GM12878 (cell line): ENCODE results near the gene TBC1D9B. TPM values are rescaled to one million over a fixed set of nuclear protein-coding genes. Genes with fewer than 3 reads are reported as not detected.

Experiments used
- ATAC-seq: fragments of 200-7000 bp; cut with Tn5 transposase; 3 replicates; pipeline ENCODE4 v1.9.1; 2020; ENCODE audit warnings: mild to moderate bottlenecking, moderate library complexity
- BruUV-seq: library from RNA; stranded (reverse); fragments of 400-500 nt; replicated peaks from 2 replicates; lab custom pipeline; 2021; lab: Mats Ljungman, UMichigan
- CTCF ChIA-PET: fragments of 300-600 bp; sonication (Branson Sonifier 250); formaldehyde crosslinking; extraction: SDS; loops from one replicate; lab custom pipeline; 2021; ENCODE audit warnings: inconsistent platforms; lab: Yijun Ruan, JAX
- POLR2A ChIA-PET: fragments of 350-600 bp; formaldehyde crosslinking; extraction: SDS; loops from one replicate; lab custom pipeline; 2021; ENCODE audit warnings: inconsistent platforms; lab: Charles Lee
- RAD21 ChIA-PET: fragments of 300-600 bp; sonication (Branson Sonifier 250); formaldehyde crosslinking; loops from one replicate; lab custom pipeline; 2023; ENCODE audit warnings: antibody characterized with exemption; ENCODE audit not compliant: unreplicated experiment; lab: Charles Lee
- SMC1A ChIA-PET: fragments of 300-600 bp; sonication (Branson Sonifier 250); formaldehyde crosslinking; loops from one replicate; lab custom pipeline; 2023; ENCODE audit not compliant: unreplicated experiment, uncharacterized antibody; lab: Charles Lee
- DNase-seq: peaks from one replicate; pipeline ENCODE4 v3.0.0-alpha.2; 2011; ENCODE audit warnings: low read depth, low spot score
- FAIRE-seq: peaks from 3 replicates; lab custom pipeline; 2011; peaks lifted over from hg19 to GRCh38; lab: Jason Lieb, UNC
- H2AFZ ChIP-seq: 2 replicates; pipeline ENCODE4 v1.6.0; 2011; ENCODE audit warnings: low read depth, low read length, control low read depth; ENCODE audit not compliant: control insufficient read depth
- H3K27ac ChIP-seq: 2 replicates; pipeline ENCODE4 v1.5.1; 2011; ENCODE audit warnings: control low read depth; ENCODE audit not compliant: control insufficient read depth, insufficient read depth
- H3K27me3 ChIP-seq, 2 experiments: replicated peaks in 1 of 2; 2 replicates each; pipeline versions ENCODE4 v1.6.0 to v1.6.1; 2011; ENCODE audit warnings: low read length in 1 of 2; ENCODE audit not compliant: control insufficient read depth in 2 of 2, insufficient read depth in 2 of 2
- H3K36me3 ChIP-seq, 2 experiments: 2 replicates each; pipeline ENCODE4 v1.5.1; 2011; ENCODE audit warnings: low read length in 1 of 2; ENCODE audit not compliant: control insufficient read depth in 2 of 2, insufficient read depth in 2 of 2
- H3K4me1 ChIP-seq: 2 replicates; pipeline ENCODE4 v1.6.1; 2011; ENCODE audit warnings: mild to moderate bottlenecking, low read length, moderate library complexity, mixed read lengths; ENCODE audit not compliant: control insufficient read depth, insufficient read depth
- H3K4me2 ChIP-seq: 2 replicates; pipeline ENCODE4 v1.6.0; 2011; ENCODE audit warnings: control low read depth; ENCODE audit not compliant: control insufficient read depth, insufficient read depth
- H3K4me3 ChIP-seq: fragments of 200-600 bp; sonication (generic); 2 replicates; pipeline ENCODE4 v1.5.1; 2016
- H3K79me2 ChIP-seq: 2 replicates; pipeline ENCODE4 v1.6.0; 2011; ENCODE audit warnings: low read length; ENCODE audit not compliant: control insufficient read depth, insufficient read depth
- H3K9ac ChIP-seq: 2 replicates; pipeline ENCODE4 v1.8.0; 2011; ENCODE audit warnings: low read length, control low read depth, mixed read lengths; ENCODE audit not compliant: control insufficient read depth, insufficient read depth
- H3K9me3 ChIP-seq: replicated peaks from 3 replicates; pipeline ENCODE4 v1.5.1; 2011; ENCODE audit warnings: mild to moderate bottlenecking, low read length; ENCODE audit not compliant: control insufficient read depth, insufficient read depth
- H4K20me1 ChIP-seq: 2 replicates; pipeline ENCODE4 v1.6.0; 2011; ENCODE audit not compliant: control insufficient read depth, insufficient read depth
- SMARCA5 ChIP-seq: fragments of 450-650 bp; IDR thresholded peaks from 2 replicates; pipeline ENCODE4 v1.6.1; 2017; ENCODE audit warnings: mild to moderate bottlenecking
- TCF12 ChIP-seq: IDR thresholded peaks from 2 replicates; pipeline ENCODE4 v1.6.1; 2011; ENCODE audit warnings: low read depth, mild to moderate bottlenecking, low read length
- ZBED1 ChIP-seq: IDR thresholded peaks from 2 replicates; pipeline ENCODE4 v1.6.1; 2016; ENCODE audit warnings: borderline replicate concordance
- WGBS: methylation state at CpG from one replicate; pipeline ENCODE4 v1.1.6; 2016; ENCODE audit warnings: low lambda C conversion rate; ENCODE audit not compliant: insufficient replicate concordance, insufficient coverage; ENCODE audit errors: missing lambda C conversion rate; 5-methylcytosine and 5-hydroxymethylcytosine counted together
- in situ Hi-C: fragments of 300-500 bp; cut with MboI; formaldehyde crosslinking; loops from 9 replicates; pipeline ENCODE4 v1.14.3; 2018; ENCODE audit warnings: mixed read lengths
- intact Hi-C: fragments of 100-400 bp; cut with micrococcal nuclease; formaldehyde crosslinking; loops from one replicate; pipeline ENCODE4 v1.14.2; 2022; ENCODE audit not compliant: unreplicated experiment
- polyA plus RNA-seq, 11 experiments: library from polyadenylated mRNA; depleted of rRNA in 4 of 11; unstranded in 6 of 11; stranded (reverse) in 5 of 11; fragments of >200 nt; fragmentation: Nextera tagmentation in 4 of 11; fragmentation: Illumina TruSeq in 1 of 11; extraction: Ambion mirVana in 4 of 11; extraction: Trizol in 1 of 11; gene quantifications; 1 replicate in 1 of 11; 2 replicates in 10 of 11; pipeline versions ENCODE4 v1.2.1 to v1.2.3, GENCODE V29; 2011 to 2016; ENCODE audit warnings: inconsistent platforms in 2 of 11, missing spikeins in 2 of 11, low read depth in 1 of 11
- total RNA-seq, 4 experiments: library from RNA; depleted of rRNA in 3 of 4; stranded (reverse); fragments of >200 nt in 3 of 4; fragmentation: Illumina TruSeq in 1 of 4; extraction: Trizol in 1 of 4; gene quantifications; 2 replicates each; pipeline versions ENCODE4 v1.2.1 to v1.2.3, GENCODE V29; 2013 to 2021
- TF ChIP-seq, protein P1 (sequence below): fragments of 450-650 bp; formaldehyde crosslinking; IDR thresholded peaks from 2 replicates; pipeline ENCODE4 v1.4.0; 2020; ENCODE audit warnings: mild to moderate bottlenecking, moderate library complexity
- TF ChIP-seq, protein P2 (sequence below): IDR thresholded peaks from 2 replicates; pipeline ENCODE4 v1.6.1; 2012; ENCODE audit warnings: low read depth, low read length, improper control_type of control experiment

TBC1D9B gene
- total and polyA plus RNA-seq, 10 of the 15 experiments (the other 5 are each of a cell fraction or from before 2014, with no cell fraction given), result 4.0 to 74.2 (median 34.6) TPM

DNA sequence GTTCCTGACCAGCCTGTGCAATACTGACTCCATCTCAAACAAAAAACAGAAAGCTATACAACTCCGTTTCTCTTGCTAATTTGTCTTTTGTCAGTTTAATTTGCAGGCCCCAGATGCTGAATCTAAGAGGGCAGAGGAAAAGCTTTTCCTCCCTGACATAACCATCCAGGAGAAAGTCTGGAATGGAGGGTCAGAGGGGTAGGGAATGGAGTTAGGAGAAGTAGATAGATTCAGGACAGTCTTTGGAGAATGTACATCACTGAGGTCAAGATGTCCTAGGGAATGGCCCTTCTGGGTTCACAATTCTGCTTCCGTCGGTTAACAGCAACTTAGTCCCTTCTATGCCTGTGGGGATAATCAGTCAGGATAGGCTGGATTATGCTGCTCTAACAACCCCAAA lies 93.6 kb downstream of the TBC1D9B start:
- ChIA-PET SMC1A (no interaction called here), RAD21 (no interaction called here), CTCF (interaction anchor here (1.0 kb wide), 1 partner anchor 12 kb away, joined by 3 read pairs; no protein-coding TSS in a partner anchor), POLR2A (interaction anchor here (0.5 kb wide), 1 partner anchor 61 kb away, joined by 4 read pairs; no protein-coding TSS in a partner anchor)
- in situ Hi-C loops, result loop anchor here (10.0 to 25.0 kb wide), 2 partner anchors 998 to 1689 kb away; partner anchors contain the start of gene MGAT1
- WGBS, result 86% methylated on average over 3 of the region's 3 CpGs
- H3K9ac ChIP-seq, result no peak overlapping the region
- no peaks in the 10 kb centered on the region for H3K27me3 ChIP-seq
- no peaks in the 10 kb centered on the region for H3K9me3 ChIP-seq
- FAIRE-seq, result no peak
- no peak for DNase-seq
- intact Hi-C loops, result no loop called here
- TF ChIP-seq, protein P1, sequence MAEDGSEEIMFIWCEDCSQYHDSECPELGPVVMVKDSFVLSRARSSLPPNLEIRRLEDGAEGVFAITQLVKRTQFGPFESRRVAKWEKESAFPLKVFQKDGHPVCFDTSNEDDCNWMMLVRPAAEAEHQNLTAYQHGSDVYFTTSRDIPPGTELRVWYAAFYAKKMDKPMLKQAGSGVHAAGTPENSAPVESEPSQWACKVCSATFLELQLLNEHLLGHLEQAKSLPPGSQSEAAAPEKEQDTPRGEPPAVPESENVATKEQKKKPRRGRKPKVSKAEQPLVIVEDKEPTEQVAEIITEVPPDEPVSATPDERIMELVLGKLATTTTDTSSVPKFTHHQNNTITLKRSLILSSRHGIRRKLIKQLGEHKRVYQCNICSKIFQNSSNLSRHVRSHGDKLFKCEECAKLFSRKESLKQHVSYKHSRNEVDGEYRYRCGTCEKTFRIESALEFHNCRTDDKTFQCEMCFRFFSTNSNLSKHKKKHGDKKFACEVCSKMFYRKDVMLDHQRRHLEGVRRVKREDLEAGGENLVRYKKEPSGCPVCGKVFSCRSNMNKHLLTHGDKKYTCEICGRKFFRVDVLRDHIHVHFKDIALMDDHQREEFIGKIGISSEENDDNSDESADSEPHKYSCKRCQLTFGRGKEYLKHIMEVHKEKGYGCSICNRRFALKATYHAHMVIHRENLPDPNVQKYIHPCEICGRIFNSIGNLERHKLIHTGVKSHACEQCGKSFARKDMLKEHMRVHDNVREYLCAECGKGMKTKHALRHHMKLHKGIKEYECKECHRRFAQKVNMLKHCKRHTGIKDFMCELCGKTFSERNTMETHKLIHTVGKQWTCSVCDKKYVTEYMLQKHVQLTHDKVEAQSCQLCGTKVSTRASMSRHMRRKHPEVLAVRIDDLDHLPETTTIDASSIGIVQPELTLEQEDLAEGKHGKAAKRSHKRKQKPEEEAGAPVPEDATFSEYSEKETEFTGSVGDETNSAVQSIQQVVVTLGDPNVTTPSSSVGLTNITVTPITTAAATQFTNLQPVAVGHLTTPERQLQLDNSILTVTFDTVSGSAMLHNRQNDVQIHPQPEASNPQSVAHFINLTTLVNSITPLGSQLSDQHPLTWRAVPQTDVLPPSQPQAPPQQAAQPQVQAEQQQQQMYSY (CRISPR knock-in tag), result no peak
- TF ChIP-seq ZBED1, result no peak
- no peak for TF ChIP-seq SMARCA5
- TF ChIP-seq, protein P2, sequence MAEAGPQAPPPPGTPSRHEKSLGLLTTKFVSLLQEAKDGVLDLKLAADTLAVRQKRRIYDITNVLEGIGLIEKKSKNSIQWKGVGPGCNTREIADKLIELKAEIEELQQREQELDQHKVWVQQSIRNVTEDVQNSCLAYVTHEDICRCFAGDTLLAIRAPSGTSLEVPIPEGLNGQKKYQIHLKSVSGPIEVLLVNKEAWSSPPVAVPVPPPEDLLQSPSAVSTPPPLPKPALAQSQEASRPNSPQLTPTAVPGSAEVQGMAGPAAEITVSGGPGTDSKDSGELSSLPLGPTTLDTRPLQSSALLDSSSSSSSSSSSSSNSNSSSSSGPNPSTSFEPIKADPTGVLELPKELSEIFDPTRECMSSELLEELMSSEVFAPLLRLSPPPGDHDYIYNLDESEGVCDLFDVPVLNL, result no peak
- TF ChIP-seq TCF12, result no peak
- H4K20me1 ChIP-seq, result no peaks in the 10 kb centered on the region
- ATAC-seq, result no peak
- H2AFZ ChIP-seq, result no peak overlapping the region
- BruUV-seq, result no TSS peak
- H3K4me3 ChIP-seq, result no peak overlapping the region
- H3K36me3 ChIP-seq, result no peaks in the 10 kb centered on the region; a peak in 1 of 4 replicates
- H3K4me1 ChIP-seq, result peaks cover 14% of the 10 kb centered on the region
- no peaks in the 10 kb centered on the region for H3K79me2 ChIP-seq
- H3K4me2 ChIP-seq, result no peak overlapping the region
- no peak overlapping the region for H3K27ac ChIP-seq
